Astrocyte (in vitro differentiated cells and primary cell): ENCODE data around the gene PPP4R4.
"Not testable (repeated sequence)": the region's sequence is repeated elsewhere in the genome, so short reads cannot be mapped to it uniquely, and the experiment has no call there.

Experiments used
- EZH2 ChIP-seq: IDR thresholded peaks from 2 replicates; pipeline ENCODE4 v1.6.1; 2012; ENCODE audit warnings: mild to moderate bottlenecking, low read length, inconsistent platforms; ENCODE audit not compliant: insufficient read depth
- TF ChIP-seq, protein P1 (sequence below): IDR thresholded peaks from 2 replicates; pipeline ENCODE4 v1.5.1; 2011; ENCODE audit warnings: low read depth, mild to moderate bottlenecking, inconsistent platforms, low read length, moderate library complexity; ENCODE audit not compliant: insufficient read depth

DNA sequence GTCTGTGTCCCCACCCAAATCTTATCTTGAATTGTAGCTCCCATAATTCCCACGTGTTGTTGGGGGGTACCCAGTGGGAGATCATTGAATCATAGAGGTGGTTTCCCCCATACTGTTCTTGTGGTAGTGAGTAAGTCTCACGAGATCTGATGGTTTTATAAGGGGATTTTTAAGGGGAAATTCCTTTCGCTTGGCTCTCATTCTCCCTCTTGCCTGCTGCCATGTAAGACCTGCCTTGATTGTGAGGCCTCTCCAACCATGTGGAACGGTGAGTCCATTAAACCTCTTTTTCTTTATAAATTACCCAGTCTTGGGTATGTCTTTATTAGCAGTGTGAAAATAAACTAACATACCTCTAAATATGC is 122.0 kb downstream of the PPP4R4 start:
- TF ChIP-seq, protein P1, sequence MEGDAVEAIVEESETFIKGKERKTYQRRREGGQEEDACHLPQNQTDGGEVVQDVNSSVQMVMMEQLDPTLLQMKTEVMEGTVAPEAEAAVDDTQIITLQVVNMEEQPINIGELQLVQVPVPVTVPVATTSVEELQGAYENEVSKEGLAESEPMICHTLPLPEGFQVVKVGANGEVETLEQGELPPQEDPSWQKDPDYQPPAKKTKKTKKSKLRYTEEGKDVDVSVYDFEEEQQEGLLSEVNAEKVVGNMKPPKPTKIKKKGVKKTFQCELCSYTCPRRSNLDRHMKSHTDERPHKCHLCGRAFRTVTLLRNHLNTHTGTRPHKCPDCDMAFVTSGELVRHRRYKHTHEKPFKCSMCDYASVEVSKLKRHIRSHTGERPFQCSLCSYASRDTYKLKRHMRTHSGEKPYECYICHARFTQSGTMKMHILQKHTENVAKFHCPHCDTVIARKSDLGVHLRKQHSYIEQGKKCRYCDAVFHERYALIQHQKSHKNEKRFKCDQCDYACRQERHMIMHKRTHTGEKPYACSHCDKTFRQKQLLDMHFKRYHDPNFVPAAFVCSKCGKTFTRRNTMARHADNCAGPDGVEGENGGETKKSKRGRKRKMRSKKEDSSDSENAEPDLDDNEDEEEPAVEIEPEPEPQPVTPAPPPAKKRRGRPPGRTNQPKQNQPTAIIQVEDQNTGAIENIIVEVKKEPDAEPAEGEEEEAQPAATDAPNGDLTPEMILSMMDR = not testable (repeated sequence)
- not testable (repeated sequence) for TF ChIP-seq EZH2
